Stimulated activated CD8-positive, alpha-beta memory T cell treated with anti-CD3 and anti-CD28 coated beads, Interleukin-12 subunit alpha, Interleukin-12 subunit beta, amount 100 ng/mL, for 24 hours (primary cell): ENCODE results near the gene MRPS7.

ENCODE experiments used
- DNase-seq: peaks from one replicate; pipeline ENCODE4 v3.0.0-alpha.2; 2020; ENCODE audit errors: extremely low read depth

Gene MRPS7

DNA sequence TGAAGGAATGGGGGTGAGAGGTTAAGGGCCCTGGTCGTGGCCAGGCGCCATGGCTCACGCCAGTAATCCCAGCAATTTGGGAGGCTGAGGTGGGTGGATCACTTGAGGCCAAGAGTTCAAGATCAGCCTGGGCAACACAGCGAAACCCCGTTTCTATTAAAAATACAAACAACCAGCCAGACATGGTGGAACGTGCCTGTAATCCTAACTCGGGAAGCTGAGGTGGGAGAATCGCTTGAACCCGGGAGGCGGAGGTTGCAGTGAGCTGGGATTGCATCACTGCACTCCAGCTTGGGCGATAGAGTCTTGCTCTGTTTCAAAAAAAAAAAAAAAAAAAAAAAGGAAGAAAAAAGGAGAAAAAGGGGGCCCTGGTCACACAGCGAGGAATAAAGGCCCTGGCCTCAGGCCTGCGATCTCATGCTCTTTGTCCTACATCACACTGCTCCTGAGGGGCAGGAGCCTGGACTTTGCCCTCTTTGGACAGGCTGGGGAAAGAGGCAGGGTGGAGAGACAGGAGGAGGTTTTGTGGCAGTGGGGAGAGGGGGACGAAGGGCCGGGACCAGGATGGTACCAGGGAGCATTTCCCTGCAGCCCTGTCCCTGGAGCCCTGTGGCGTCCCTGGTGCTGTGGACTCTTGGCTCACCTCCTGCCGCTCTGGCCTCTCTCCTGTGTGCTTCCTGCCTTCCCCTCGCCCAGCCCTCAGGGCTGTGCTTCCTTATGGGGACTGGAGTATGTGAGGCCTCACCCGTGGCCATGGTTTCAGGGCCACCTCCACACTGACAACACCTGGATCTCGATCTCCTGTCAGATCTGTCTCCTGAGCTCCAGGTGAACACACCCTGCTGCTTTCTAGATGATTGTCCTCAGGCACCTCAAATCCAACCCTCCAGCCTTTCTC is 47.3 kb downstream of the MRPS7 start:
- DNase-seq: no peak

DNA sequence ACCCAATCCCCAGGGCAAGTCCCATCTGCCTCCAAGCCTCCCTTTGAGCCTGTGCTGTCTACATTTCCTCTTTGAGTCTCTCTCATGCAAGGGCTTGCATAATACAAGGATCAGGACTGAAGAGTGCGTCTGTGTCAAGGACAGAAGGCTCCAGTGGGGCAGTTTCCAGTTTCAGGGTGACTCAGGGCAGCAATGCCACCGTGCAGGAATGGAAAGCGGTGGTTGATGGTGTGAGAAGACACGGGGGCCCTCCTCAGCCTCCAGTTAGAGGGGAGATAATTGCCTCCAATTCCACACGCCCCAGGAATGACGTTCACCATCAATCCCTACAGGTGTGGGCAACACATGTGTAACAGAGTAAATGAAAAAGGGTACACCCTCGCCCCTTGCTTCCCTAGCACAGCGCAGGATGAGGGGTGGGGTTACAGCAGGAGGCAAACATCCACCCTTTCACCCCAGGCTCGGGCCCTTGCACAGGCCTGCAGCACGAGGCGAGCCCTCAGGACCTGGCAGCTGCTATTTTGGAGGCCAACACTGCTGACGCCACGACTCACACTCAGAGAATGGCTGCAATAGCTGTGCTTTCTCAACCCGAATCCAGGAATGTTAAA is 52.4 kb downstream of the MRPS7 start:
- no peak for DNase-seq

DNA sequence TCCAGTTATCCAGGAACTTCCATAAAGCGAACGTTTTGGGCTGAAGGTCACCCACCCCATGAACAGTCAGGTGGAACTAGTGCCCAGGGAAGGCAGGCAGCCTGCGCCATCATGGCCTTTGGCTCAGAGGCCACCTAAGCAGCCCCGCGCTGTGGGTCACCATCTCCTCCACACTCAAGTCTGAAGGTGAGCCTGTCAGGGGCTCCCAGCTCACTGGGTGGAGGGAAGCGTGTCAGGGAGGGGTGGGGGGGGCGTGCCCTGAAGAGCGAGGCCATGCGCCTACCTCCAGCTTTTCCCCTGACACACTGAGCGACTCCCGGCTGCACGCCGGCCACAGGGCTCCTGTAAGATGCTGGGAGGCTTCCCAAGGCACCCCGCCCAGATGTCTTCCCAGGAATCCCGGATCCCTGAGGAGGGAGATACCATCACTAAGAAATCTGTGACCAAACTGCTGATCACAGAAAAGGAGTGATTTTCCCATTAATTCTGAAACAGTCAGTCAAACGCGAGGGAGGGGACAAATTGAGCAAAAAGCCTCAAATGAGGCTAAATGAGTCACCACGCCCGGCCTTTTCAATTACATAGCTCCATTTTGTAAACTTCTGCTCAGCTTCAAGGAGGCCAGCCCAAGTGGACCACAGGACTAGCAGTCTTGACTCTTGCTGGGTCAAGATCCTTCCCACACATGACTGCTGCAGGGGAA is 54.0 kb downstream of the MRPS7 start:
- DNase-seq: no peak
